22Rv1 (cell line): ENCODE measurements around the gene IFITM5.

Experiments
- ZFX ChIP-seq: fragments of 450-650 bp; IDR thresholded peaks from 2 replicates; pipeline ENCODE4 v1.6.1; 2017; ENCODE audit warnings: antibody characterized with exemption, borderline replicate concordance
- TF ChIP-seq, protein P1 (sequence below): fragments of 450-650 bp; IDR thresholded peaks from 2 replicates; pipeline ENCODE4 v1.5.1; 2017; ENCODE audit warnings: mild to moderate bottlenecking

DNA sequence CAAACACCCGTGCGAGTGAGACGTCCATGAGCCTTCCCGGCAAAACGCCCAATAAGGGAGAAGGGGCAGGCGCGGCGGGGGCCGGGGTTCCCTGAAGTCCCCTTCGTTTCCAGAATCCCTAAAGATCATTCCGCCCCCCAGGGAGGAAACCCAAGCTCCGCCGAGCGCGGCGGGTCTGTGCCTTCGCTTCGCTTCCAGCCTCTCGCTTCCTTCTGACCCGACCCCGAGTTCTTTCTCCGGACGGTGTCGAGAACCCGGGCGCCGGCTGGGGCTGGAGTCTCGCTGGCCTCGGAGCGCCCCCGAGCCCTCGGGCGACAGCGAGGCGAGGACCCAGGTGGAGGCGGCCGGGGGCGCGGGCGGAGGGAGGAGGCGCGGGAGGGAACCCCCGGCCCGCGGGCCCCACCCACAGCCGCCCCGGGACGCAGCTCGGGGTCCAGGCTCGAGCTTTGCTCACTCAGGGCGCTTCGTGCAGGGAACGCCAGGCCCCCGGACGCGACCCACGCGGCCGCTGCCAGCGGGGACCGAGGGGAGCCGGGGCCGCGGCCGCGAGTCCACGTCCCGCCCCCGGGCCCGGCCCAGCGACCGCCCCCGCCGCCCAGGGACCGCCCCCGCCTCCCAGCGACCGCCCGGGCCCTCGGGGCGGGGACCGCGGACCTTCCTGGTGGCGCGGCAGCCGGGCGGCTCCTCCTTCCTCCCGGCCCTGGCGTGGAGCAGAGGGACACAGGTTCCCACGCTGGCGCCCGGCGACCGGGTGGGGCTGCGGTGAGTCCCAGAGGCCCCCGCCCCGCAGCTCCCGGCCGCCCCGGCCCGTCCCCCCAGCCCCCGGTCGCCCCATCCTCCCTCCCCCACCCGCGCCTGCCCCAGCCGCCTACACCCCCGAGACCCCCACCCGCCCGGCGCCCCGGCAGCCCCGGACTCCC is 10.6 kb downstream of the IFITM5 start, which contains the start of gene PGGHG:
- TF ChIP-seq, protein P1, sequence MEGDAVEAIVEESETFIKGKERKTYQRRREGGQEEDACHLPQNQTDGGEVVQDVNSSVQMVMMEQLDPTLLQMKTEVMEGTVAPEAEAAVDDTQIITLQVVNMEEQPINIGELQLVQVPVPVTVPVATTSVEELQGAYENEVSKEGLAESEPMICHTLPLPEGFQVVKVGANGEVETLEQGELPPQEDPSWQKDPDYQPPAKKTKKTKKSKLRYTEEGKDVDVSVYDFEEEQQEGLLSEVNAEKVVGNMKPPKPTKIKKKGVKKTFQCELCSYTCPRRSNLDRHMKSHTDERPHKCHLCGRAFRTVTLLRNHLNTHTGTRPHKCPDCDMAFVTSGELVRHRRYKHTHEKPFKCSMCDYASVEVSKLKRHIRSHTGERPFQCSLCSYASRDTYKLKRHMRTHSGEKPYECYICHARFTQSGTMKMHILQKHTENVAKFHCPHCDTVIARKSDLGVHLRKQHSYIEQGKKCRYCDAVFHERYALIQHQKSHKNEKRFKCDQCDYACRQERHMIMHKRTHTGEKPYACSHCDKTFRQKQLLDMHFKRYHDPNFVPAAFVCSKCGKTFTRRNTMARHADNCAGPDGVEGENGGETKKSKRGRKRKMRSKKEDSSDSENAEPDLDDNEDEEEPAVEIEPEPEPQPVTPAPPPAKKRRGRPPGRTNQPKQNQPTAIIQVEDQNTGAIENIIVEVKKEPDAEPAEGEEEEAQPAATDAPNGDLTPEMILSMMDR = no peak
- no peak for TF ChIP-seq ZFX
